ENCODE results near the gene UAP1L1. TPM values are rescaled to one million over a fixed set of nuclear protein-coding genes. Genes with fewer than 3 reads are reported as not detected.
A peak's percentile ranks its signal among the peaks of the same experiment; 100 is the strongest.
"Not testable (repeated sequence)": the region's sequence is repeated elsewhere in the genome, so short reads cannot be mapped to it uniquely, and the experiment has no call there.

Gene UAP1L1
- total RNA-seq, 4 donors from 2014 or later = 0.51 to 13.8 (median 5.3) TPM

DNA sequence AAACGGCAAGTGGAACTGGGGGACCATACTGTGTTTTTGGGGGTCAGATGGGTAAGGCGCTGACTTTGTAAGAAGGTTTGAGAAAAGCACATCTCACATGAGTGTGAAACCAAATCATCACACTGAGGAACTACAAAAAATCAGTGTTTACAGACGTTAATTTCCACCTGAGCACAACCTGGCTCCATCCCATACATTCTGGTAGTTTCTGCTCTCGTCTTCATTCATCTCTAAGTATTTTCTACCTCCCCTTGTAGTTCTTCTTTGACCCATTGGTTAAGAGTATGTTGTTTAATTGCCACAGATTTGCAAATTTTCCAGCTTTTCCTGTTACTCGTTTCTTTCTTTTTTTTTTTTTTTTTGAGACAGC is 46.1 kb downstream of the UAP1L1 start:
- Histone ChIP-seq H3K4me1 (no peaks in the 10 kb centered on the region), H3K4me3 (no peak overlapping the region), H3K9me3 (no peaks in the 10 kb centered on the region), H3K27ac (no peak overlapping the region), H3K36me3 (no peaks in the 10 kb centered on the region), H3K27me3 (no peaks in the 10 kb centered on the region)
- no peak for DNase-seq
- no peak for TF ChIP-seq POLR2A (IDR thresholded peaks at IDR 0.05)
- TF ChIP-seq, protein P1, sequence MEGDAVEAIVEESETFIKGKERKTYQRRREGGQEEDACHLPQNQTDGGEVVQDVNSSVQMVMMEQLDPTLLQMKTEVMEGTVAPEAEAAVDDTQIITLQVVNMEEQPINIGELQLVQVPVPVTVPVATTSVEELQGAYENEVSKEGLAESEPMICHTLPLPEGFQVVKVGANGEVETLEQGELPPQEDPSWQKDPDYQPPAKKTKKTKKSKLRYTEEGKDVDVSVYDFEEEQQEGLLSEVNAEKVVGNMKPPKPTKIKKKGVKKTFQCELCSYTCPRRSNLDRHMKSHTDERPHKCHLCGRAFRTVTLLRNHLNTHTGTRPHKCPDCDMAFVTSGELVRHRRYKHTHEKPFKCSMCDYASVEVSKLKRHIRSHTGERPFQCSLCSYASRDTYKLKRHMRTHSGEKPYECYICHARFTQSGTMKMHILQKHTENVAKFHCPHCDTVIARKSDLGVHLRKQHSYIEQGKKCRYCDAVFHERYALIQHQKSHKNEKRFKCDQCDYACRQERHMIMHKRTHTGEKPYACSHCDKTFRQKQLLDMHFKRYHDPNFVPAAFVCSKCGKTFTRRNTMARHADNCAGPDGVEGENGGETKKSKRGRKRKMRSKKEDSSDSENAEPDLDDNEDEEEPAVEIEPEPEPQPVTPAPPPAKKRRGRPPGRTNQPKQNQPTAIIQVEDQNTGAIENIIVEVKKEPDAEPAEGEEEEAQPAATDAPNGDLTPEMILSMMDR (IDR thresholded peaks at IDR 0.05) = no peak
- intact Hi-C loops (cut with DNase I; ENCODE audit: low total_unique reads) = no loop called here

DNA sequence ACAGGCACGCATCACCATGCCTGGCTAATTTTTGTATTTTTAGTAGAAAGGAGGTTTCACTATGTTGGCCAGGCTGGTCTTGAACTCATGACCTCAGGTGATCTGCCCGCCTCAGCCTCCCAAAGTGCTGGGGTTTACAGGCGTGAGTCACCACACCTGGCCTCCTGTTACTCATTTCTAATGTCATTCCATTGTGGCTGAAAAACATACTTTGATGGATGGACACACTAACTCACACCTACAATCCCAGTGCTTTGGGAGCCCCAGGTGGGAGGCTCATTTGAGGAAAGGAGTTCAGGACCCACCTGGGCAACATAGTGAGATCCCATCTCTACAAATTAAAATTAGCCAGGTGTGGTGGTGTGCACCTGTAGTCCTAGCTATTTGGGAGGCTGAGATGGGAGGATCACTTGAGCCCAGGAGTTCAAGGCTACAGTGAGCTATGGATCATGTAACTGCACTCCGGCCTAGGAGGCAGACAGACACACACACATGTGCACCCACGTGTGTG is 46.7 kb downstream of the UAP1L1 start:
- H3K36me3 ChIP-seq; H3K4me3 ChIP-seq; DNase-seq; intact Hi-C loops (cut with DNase I; ENCODE audit: low total_unique reads); H3K27me3 ChIP-seq; H3K4me1 ChIP-seq; H3K9me3 ChIP-seq; H3K27ac ChIP-seq: not testable (repeated sequence)

DNA sequence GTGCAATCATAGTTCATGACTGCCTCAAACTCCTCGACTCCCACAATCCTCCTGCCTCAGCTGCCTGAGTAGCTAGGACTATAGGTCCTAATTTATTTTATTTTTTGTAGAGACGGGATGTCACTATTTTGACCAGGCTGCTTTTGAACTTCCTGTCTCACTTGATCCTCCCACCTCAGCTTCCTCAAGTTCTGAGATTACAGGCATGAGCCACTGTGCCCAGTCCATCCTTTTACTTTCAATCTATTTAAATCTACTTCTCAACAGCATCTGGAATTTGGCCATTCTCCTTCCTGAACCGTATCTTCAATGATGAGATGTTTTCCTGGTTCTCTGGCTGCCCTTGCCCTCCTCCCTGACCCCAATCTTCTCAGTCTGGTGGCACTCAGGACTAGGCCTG is 49.5 kb downstream of the UAP1L1 start:
- H3K4me1 ChIP-seq = no peaks in the 10 kb centered on the region
- no peaks in the 10 kb centered on the region for H3K36me3 ChIP-seq
- DNase-seq = no peak
- no peak overlapping the region for H3K4me3 ChIP-seq
- no peaks in the 10 kb centered on the region for H3K27me3 ChIP-seq
- intact Hi-C loops (cut with DNase I; ENCODE audit: low total_unique reads) = no loop called here
- TF ChIP-seq, protein P1 (IDR thresholded peaks at IDR 0.05) = no peak
- TF ChIP-seq POLR2A (IDR thresholded peaks at IDR 0.05) = no peak
- peaks cover 0 to 5% of the 10 kb centered on the region in 2 donors for H3K9me3 ChIP-seq
- H3K27ac ChIP-seq = no peak overlapping the region

DNA sequence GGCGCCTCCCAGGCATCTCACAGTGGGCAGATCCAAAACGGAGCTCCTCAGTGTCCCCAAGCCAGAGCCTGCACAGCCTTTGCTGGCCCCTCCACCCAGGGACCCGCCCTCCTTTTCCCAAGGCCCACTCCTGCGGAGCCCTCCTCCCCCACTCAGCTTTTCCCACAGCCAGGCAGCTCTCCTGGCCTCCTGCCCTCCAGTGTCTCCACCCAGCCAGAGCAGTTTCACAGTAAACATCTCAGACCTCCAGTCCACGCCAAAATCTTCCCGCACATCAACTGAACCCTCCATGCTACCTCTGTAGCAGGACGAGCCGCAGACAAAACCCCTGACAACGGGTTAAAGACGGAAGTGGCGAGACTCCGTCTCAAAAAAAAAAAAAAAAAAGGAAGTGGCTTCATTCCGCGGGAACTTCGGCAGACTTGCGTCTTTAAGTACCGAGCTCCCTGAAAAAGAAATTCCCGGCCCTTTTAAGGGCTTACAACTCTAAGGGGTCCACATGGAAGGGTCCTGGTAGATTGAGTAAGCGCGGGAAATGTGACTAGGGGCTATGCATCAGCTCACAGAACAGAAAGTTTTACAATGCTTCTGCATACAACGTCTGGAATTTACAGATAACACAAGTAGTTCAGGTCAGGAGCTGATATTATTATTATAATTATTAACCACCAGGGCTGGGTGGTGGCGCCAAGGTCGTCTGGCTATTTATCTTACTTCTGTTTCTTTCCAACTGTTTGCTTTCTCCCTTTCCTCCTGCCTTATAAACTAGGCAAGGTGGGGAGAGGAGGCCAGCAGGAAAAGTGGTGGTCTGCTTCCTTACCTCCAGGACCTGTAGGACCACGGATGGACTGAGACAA is 50.2 kb downstream of the UAP1L1 start:
- no peaks in the 10 kb centered on the region for H3K36me3 ChIP-seq
- TF ChIP-seq, protein P1 (IDR thresholded peaks at IDR 0.05) = no peak
- TF ChIP-seq POLR2A (IDR thresholded peaks at IDR 0.05) = no peak
- H3K27ac ChIP-seq = peak overlapping the region in 1 of 2 donors; percentile 15
- DNase-seq = no peak
- H3K4me3 ChIP-seq = no peak overlapping the region
- no peaks in the 10 kb centered on the region for H3K4me1 ChIP-seq
- peaks cover 0 to 5% of the 10 kb centered on the region in 2 donors for H3K9me3 ChIP-seq
- H3K27me3 ChIP-seq = no peaks in the 10 kb centered on the region
- intact Hi-C loops (cut with DNase I; ENCODE audit: low total_unique reads) = no loop called here

DNA sequence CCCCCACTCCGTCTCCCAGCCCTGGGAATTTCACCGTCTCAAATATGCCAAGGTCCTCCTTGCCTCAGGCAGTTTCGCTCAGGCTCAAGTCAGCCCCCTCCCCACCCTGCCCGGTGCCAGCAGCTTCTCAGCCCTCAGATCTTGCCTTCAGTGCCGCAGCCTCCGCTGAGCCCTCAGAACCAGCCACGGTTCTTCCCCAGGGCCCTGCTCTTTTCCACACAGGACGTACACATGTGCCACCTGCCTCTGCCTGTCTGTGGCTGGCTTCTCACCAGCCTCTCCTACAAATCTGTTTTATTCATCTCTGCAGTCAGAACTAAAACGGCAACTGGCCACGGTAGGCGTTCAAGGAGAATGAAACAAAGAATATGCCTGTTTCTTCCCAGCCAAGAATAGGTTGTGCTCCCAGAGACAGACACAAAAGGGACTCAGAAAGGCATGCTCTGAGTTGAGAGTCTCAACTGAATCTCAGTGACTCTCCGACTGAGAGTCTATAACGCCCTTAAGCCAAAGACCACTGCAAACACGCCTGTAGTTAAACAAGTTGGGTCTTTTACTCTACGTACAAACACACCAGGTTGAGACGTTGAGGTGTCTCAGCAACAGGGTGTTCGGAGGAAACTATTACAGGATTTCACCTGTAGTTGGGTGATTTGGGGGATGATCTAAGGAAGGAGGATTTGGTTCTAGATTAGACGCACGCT is 51.0 kb downstream of the UAP1L1 start:
- Histone ChIP-seq H3K4me1 (no peaks in the 10 kb centered on the region), H3K36me3 (no peaks in the 10 kb centered on the region), H3K4me3 (no peak overlapping the region), H3K27me3 (no peaks in the 10 kb centered on the region), H3K9me3 (peaks cover 0 to 5% of the 10 kb centered on the region in 2 donors), H3K27ac (no peak overlapping the region)
- DNase-seq = no peak
- TF ChIP-seq, protein P1 (IDR thresholded peaks at IDR 0.05) = no peak
- no peak for TF ChIP-seq POLR2A (IDR thresholded peaks at IDR 0.05)
- intact Hi-C loops (cut with DNase I; ENCODE audit: low total_unique reads) = no loop called here
